ENCODE measurements around the gene GARIN5B.
A peak's percentile ranks its signal among the peaks of the same experiment; 100 is the strongest.
"Not testable (repeated sequence)": the region's sequence is repeated elsewhere in the genome, so short reads cannot be mapped to it uniquely, and the experiment has no call there.

Gene GARIN5B

GRCh38 chr19:55406091-55406825 is 43.2 kb upstream of the GARIN5B start:
- DNase-seq (ENCODE audit: low read depth), result no peak
- peak overlapping the region; percentile 87 for H3K4me3 ChIP-seq (ENCODE audit: low read depth, low read length)
- TF ChIP-seq CTCF (conservative IDR thresholded peaks at IDR 0.05; ENCODE audit: low read depth, low read length), result no peak

- no peak overlapping the region for H3K4me3 ChIP-seq (ENCODE audit: low read depth, low read length)
- no peak for TF ChIP-seq CTCF (conservative IDR thresholded peaks at IDR 0.05; ENCODE audit: low read depth, low read length)
- no peak for DNase-seq (ENCODE audit: low read depth)
These were observed 42.6 kb upstream of the GARIN5B start for GRCh38 chr19:55405638-55406037.

- no peak for TF ChIP-seq CTCF (conservative IDR thresholded peaks at IDR 0.05; ENCODE audit: low read depth, low read length)
- no peak for DNase-seq (ENCODE audit: low read depth)
- H3K4me3 ChIP-seq (ENCODE audit: low read depth, low read length), result no peak overlapping the region
These were observed 39.4 kb upstream of the GARIN5B start for GRCh38 chr19:55402509-55402908.

GRCh38 chr19:55401390-55401789 is 38.3 kb upstream of the GARIN5B start:
- H3K4me3 ChIP-seq (ENCODE audit: low read depth, low read length); DNase-seq (ENCODE audit: low read depth): not testable (repeated sequence)

- TF ChIP-seq CTCF (conservative IDR thresholded peaks at IDR 0.05; ENCODE audit: low read depth, low read length), result no peak
- DNase-seq (ENCODE audit: low read depth), result no peak
- no peak overlapping the region for H3K4me3 ChIP-seq (ENCODE audit: low read depth, low read length)
These were observed 37.4 kb upstream of the GARIN5B start for GRCh38 chr19:55400281-55401087.

- H3K4me3 ChIP-seq (ENCODE audit: low read depth, low read length), result no peak overlapping the region
- no peak for DNase-seq (ENCODE audit: low read depth)
- TF ChIP-seq CTCF (conservative IDR thresholded peaks at IDR 0.05; ENCODE audit: low read depth, low read length), result no peak
These were observed 35.3 kb upstream of the GARIN5B start for GRCh38 chr19:55398200-55398925.
